OCI-LY3 (cell line): ENCODE data around the gene TMEM178B.

Source experiments
- H2AFZ ChIP-seq: fragments of 200-600, 300-600 bp; shearing (Covaris generic); 2 replicates; pipeline ENCODE4 v1.6.0; 2014; ENCODE audit warnings: antibody characterized with exemption, low read depth, low read length
- H3K27ac ChIP-seq: fragments of 200-600, 300-600 bp; sonication (generic); 2 replicates; pipeline ENCODE4 v1.5.1; 2014; ENCODE audit warnings: mild to moderate bottlenecking, low read length, moderate library complexity, mixed read lengths
- H3K27me3 ChIP-seq: fragments of 200-600, 300-600 bp; sonication (generic); 2 replicates; pipeline ENCODE4 v1.6.1; 2014; ENCODE audit warnings: low read depth, low read length, mixed read lengths
- H3K36me3 ChIP-seq: fragments of 200-600, 300-600 bp; sonication (generic); replicated peaks from 2 replicates; pipeline ENCODE3; 2014; ENCODE audit warnings: low read depth, low read length, mixed read lengths
- H3K4me1 ChIP-seq: fragments of 300-600, 200-600 bp; sonication (generic); 2 replicates; pipeline ENCODE4 v1.6.1; 2014; ENCODE audit warnings: low read length, mixed read lengths
- H3K4me2 ChIP-seq: fragments of 200-600, 300-600 bp; sonication (generic); 2 replicates; pipeline ENCODE4 v1.6.1; 2014; ENCODE audit warnings: low read length, mixed read lengths
- H3K4me3 ChIP-seq: fragments of 300-600, 200-600 bp; sonication (generic); 2 replicates; pipeline ENCODE4 v1.5.1; 2014; ENCODE audit warnings: antibody characterized with exemption, mild to moderate bottlenecking, low read length, moderate library complexity
- H3K79me2 ChIP-seq: fragments of 300-600, 200-600 bp; shearing (Covaris generic); 2 replicates; pipeline ENCODE4 v1.6.1; 2014; ENCODE audit warnings: mild to moderate bottlenecking, low read length, mixed read lengths
- H3K9ac ChIP-seq: fragments of 300-600, 200-600 bp; shearing (Covaris generic); 2 replicates; pipeline ENCODE4 v1.6.0; 2014; ENCODE audit warnings: mild to moderate bottlenecking, low read length, moderate library complexity
- H3K9me3 ChIP-seq: fragments of 200-600, 300-600 bp; shearing (Covaris generic); 2 replicates; pipeline ENCODE4 v1.6.1; 2014; ENCODE audit warnings: low read length, mixed read lengths; ENCODE audit not compliant: insufficient read depth
- H4K20me1 ChIP-seq: fragments of 200-600, 300-600 bp; sonication (generic); 2 replicates; pipeline ENCODE4 v1.6.1; 2016; ENCODE audit warnings: low read length, mixed read lengths; ENCODE audit not compliant: insufficient read depth
- CTCF ChIP-seq: fragments of 200-600, 300-600 bp; sonication (generic); IDR thresholded peaks from 2 replicates; pipeline ENCODE4 v1.5.1; 2014; ENCODE audit warnings: antibody characterized with exemption, low read length, low read depth
- EZH2phosphoT487 ChIP-seq: fragments of 200-600 bp; shearing (Covaris generic); IDR thresholded peaks from 2 replicates; pipeline ENCODE4 v1.6.1; 2018; ENCODE audit warnings: antibody characterized with exemption, mixed run types, low read depth

Gene TMEM178B

GRCh38 chr7:141039376-141039775, 34.5 kb upstream of the TMEM178B start:
- Histone ChIP-seq H3K27ac (no peak overlapping the region), H2AFZ (peak overlapping the region; percentile 44)

GRCh38 chr7:141042222-141043193, 31.4 kb upstream of the TMEM178B start:
- Histone ChIP-seq H3K4me1 (no peaks in the 10 kb centered on the region), H4K20me1 (no peaks in the 10 kb centered on the region), H3K27me3 (no peaks in the 10 kb centered on the region; the same call in 1 of the 2 replicates), H3K4me3 (no peak overlapping the region), H3K4me2 (no peak overlapping the region), H3K9ac (no peak overlapping the region), H3K36me3 (no peaks in the 10 kb centered on the region), H3K79me2 (no peaks in the 10 kb centered on the region), H3K27ac (no peak overlapping the region), H2AFZ (no peak overlapping the region), H3K9me3 (no peaks in the 10 kb centered on the region)
- TF ChIP-seq EZH2phosphoT487 = no peak
- no peak for TF ChIP-seq CTCF

More at GRCh38 chr7:141039376-141039775, 34.5 kb upstream of the TMEM178B start:
- Histone ChIP-seq H3K79me2 (no peaks in the 10 kb centered on the region), H3K9me3 (no peaks in the 10 kb centered on the region), H3K36me3 (no peaks in the 10 kb centered on the region), H3K4me1 (no peaks in the 10 kb centered on the region), H4K20me1 (no peaks in the 10 kb centered on the region), H3K27me3 (no peaks in the 10 kb centered on the region), H3K4me2 (peak overlapping the region; percentile 39), H3K9ac (no peak overlapping the region), H3K4me3 (no peak overlapping the region; the same call in 1 of the 2 replicates)
- TF ChIP-seq EZH2phosphoT487 (no peak), CTCF (no peak)

GRCh38 chr7:141043616-141044015, 30.2 kb upstream of the TMEM178B start:
- Histone ChIP-seq H3K36me3 (no peaks in the 10 kb centered on the region), H3K4me2 (no peak overlapping the region), H3K4me1 (no peaks in the 10 kb centered on the region), H3K9ac (no peak overlapping the region), H3K27ac (no peak overlapping the region), H3K79me2 (no peaks in the 10 kb centered on the region), H3K4me3 (no peak overlapping the region), H3K9me3 (no peaks in the 10 kb centered on the region), H3K27me3 (no peaks in the 10 kb centered on the region; the same call in 1 of the 2 replicates), H2AFZ (no peak overlapping the region), H4K20me1 (no peaks in the 10 kb centered on the region)
- TF ChIP-seq EZH2phosphoT487 (no peak), CTCF (no peak)

- Histone ChIP-seq H3K79me2 (no peaks in the 10 kb centered on the region), H3K9ac (no peak overlapping the region), H3K4me1 (no peaks in the 10 kb centered on the region), H3K36me3 (no peaks in the 10 kb centered on the region), H4K20me1 (no peaks in the 10 kb centered on the region), H3K9me3 (no peaks in the 10 kb centered on the region), H2AFZ (no peak overlapping the region), H3K27ac (no peak overlapping the region), H3K4me3 (no peak overlapping the region), H3K4me2 (no peak overlapping the region), H3K27me3 (no peaks in the 10 kb centered on the region; the same call in 1 of the 2 replicates)
- TF ChIP-seq CTCF (no peak), EZH2phosphoT487 (no peak)
Measured at GRCh38 chr7:141045126-141045841, 28.6 kb upstream of the TMEM178B start.
